Endothelial cell of hepatic sinusoid (primary cell): ENCODE measurements around the gene RAPSN.

Experiments used
- in situ Hi-C: cut with HindIII; loops from 2 replicates; pipeline ENCODE4 v1.10.0; 2017; ENCODE audit warnings: low sequenced_read_pairs

Gene RAPSN

GRCh38 chr11:47436726-47437125 lies 12.2 kb downstream of the RAPSN start:
- in situ Hi-C loops: no loop called here

- in situ Hi-C loops: no loop called here
These were observed 13.2 kb downstream of the RAPSN start for GRCh38 chr11:47435687-47436086.

- in situ Hi-C loops: no loop called here
These were observed 14.7 kb downstream of the RAPSN start for GRCh38 chr11:47434011-47434786.

GRCh38 chr11:47433157-47433556 lies 15.8 kb downstream of the RAPSN start:
- in situ Hi-C loops: no loop called here

DNA sequence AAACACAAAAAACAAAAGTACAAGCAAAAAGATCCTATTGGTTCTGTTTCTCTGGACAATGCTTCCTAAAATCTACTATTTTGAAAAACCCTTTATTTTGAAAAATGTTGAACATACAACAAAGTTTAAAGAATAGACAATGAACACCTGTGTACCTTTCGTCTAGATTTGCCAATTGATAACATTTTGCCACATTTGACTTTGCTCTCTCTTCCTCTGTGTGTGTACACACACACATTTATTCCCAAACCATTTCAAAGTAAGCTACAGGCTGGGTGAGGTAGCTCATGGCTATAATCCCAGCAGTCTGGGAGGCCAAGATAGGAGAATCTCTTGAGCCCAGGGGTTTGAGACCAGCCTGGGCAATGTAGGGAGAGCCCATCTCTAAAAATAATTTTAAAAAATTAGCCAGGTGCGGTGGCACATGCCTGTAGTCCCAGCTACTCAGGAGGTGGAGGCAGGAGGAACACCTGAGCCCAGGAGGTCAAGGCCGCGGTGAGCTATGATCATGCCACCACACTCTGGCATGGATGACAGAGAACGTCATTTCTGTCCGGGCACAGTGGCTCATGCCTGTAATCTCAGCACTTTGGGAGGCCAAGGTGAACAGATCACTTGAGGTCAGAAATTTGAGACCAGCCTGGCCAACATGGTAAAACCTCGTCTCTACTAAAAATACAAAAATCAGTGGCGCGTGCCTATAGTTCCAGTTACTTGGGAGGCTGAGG lies 17.4 kb downstream of the RAPSN start:
- in situ Hi-C loops: no loop called here

DNA sequence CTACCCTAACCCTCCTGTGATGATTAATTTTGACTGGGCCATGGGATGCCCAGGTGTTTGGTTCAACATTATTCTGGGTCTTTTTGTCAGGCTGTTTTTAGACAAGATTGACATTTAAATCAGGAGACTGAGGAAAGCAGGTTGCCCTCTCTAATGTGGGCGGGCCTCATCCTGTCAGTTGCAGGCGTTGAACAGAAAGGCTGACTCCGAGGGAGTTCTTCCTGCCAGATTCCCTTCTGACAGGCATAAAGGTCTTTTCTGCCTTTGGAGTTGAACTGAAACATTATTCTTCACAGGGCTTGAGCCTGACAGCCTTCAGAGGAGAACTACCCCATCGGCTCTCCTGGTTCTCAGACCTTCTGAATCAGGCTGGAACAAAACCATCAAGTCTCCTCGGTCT lies 18.4 kb downstream of the RAPSN start:
- in situ Hi-C loops: no loop called here

GRCh38 chr11:47426062-47426956 lies 22.6 kb downstream of the RAPSN start, which contains the start of gene PSMC3:
Gene PSMC3, minus strand, starts transcription at chr11:47426439. Its CDS starts 160 bp downstream, at chr11:47426279.
- in situ Hi-C loops: no loop called here

- in situ Hi-C loops: no loop called here
These were observed 23.3 kb downstream of the RAPSN start for GRCh38 chr11:47425611-47426010.

- in situ Hi-C loops: no loop called here
These were observed 30.3 kb downstream of the RAPSN start for GRCh38 chr11:47418454-47419259.

DNA sequence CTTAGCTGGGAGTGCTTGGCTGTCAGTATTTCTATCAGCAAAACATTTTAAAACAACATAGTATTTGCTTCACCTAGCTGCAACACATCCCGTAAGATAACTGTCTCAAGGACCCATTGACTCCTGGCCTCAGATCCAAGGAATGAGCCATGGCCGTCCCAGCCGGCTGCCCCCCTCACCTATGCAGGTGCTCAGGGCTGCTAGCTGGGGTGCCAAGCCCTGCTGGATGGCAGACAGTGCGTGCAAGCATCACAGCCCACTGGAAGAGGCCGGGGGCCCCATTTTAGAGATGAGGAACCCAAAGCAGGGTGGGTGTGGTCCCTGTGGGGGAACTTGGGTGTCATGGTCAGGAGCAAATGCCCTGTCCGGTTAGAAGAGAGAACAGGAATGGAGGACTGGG lies 31.2 kb downstream of the RAPSN start:
- in situ Hi-C loops: no loop called here

- in situ Hi-C loops: no loop called here
These were observed 32.9 kb downstream of the RAPSN start for GRCh38 chr11:47415949-47416472.

GRCh38 chr11:47415091-47415854 lies 33.7 kb downstream of the RAPSN start:
- in situ Hi-C loops: no loop called here

- in situ Hi-C loops: no loop called here
These were observed 34.3 kb downstream of the RAPSN start for GRCh38 chr11:47414685-47415070.

- in situ Hi-C loops: no loop called here
These were observed 34.8 kb downstream of the RAPSN start for GRCh38 chr11:47413908-47414684.

- in situ Hi-C loops: no loop called here
These were observed 35.6 kb downstream of the RAPSN start for GRCh38 chr11:47413351-47413750.

DNA sequence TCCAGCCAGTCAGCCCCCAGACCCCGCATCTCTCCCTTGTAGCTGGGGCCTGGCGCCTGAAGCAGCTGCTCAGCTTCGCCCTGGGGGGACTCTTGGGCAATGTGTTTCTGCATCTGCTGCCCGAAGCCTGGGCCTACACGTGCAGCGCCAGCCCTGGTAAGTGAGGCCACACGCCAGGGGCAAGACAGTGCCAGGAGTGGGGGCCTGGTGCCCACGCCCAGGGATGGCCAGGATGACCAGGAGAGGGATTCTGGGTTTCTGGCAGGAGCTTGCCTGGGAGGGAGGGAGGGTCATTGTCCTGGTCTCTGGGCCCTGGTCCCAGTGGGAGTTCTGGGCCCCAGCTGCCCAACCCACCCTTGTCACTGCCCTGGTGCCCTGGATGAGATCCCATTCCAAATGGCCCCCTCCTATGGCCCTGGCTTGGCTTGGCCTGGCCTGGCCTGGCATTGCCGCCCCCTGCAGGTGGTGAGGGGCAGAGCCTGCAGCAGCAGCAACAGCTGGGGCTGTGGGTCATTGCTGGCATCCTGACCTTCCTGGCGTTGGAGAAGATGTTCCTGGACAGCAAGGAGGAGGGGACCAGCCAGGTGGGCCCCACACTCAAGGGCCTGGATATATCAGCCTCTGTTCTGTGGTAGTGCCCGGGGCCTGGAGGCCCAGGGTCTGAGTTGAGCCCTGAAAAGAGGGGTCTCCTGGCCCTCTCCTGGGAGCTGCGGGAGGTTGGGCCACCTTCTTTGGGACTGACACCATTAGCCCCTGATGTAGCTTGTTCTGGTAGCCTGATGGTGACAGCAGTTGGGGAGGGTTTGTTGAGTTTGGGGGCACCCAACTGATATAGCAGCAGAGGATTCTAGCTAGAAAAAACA lies 36.8 kb downstream of the RAPSN start:
- in situ Hi-C loops: no loop called here

DNA sequence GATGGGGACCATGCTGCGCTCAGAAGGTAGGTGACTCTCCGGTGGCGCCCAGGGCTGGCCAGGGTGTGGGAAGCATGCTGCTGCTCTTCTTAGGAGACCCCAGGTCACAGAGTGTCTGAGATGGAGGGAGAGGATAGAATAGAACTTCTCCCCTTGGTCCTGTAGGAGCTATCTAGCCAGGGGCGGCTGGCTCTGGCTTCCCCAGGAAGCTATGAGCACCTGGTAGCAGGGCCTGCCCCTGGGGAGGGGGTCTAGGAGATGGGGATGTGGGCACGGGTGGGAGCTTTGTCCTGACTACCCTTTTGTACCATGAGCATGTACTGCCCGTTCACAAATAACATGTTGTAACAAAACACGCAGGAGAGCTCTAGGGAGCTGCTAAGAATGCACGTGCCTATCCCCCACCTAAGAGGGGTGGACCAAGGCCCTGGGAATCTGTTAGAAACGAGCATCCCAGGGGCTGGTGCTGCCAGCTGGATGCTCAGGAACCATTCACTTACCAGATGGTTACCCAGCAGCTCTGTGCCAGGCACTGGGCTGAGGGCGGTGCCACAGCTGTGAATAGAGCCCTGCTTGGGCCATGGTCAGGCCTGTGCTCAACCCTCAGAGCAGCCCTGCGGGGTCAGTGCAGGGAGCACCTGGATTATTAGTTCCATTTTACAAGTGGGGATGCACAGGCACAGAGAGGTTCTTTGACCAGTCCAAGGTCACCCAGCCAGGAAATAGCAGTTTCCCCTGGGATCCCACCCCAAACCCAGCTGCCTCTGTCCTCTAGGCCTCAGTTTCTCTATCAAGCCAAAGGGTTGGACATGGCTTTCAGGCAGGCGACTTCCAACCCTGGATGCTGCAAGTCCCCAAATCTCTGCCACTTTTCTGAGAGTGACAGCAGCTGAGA lies 38.3 kb downstream of the RAPSN start:
- in situ Hi-C loops: no loop called here
